Measurements from ENCODE around the gene ZNF253. TPM values are rescaled to one million over a fixed set of nuclear protein-coding genes. Genes with fewer than 3 reads are reported as not detected.
"Not testable (repeated sequence)": the region's sequence is repeated elsewhere in the genome, so short reads cannot be mapped to it uniquely, and the experiment has no call there.

Gene ZNF253
- total RNA-seq, 2 donors from 2014 or later = 3.0 to 9.0 TPM

DNA sequence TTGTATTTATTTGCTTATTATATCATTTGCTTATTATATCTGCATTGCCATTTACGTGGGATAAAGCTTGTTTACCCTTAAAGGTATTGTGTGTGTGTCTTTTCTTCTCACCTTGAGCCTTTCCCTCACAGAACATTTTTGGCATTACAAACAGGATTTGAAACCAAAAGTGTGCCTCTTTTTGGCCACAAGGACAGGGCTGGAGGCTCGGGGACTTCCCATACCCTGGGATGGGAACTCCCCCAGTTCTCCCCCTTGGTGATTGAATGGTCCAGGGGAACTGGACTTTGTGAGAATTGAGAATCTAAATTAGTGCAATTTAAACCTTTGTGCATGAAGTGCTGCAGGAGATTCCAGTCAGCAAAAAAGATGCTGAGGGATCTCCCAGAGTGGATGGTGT is 41.8 kb upstream of the ZNF253 start:
- Histone ChIP-seq H3K27ac (no peak overlapping the region), H3K4me3 (no peak overlapping the region), H3K36me3 (no peaks in the 10 kb centered on the region), H3K27me3 (replicated peaks; ENCODE audit: insufficient read depth) (no peaks in the 10 kb centered on the region), H3K4me1 (ENCODE audit: control insufficient read depth in 1 of 2, low read depth in 2 of 2) (peaks cover 10 to 11% of the 10 kb centered on the region in 2 donors), H3K9me3 (peaks cover 9% of the 10 kb centered on the region)
- ATAC-seq (ENCODE audit: insufficient number of reproducible peaks, low FRiP score, low read depth) (no peak), DNase-seq (ENCODE audit: low spot score) (no peak)
- TF ChIP-seq, protein P1, sequence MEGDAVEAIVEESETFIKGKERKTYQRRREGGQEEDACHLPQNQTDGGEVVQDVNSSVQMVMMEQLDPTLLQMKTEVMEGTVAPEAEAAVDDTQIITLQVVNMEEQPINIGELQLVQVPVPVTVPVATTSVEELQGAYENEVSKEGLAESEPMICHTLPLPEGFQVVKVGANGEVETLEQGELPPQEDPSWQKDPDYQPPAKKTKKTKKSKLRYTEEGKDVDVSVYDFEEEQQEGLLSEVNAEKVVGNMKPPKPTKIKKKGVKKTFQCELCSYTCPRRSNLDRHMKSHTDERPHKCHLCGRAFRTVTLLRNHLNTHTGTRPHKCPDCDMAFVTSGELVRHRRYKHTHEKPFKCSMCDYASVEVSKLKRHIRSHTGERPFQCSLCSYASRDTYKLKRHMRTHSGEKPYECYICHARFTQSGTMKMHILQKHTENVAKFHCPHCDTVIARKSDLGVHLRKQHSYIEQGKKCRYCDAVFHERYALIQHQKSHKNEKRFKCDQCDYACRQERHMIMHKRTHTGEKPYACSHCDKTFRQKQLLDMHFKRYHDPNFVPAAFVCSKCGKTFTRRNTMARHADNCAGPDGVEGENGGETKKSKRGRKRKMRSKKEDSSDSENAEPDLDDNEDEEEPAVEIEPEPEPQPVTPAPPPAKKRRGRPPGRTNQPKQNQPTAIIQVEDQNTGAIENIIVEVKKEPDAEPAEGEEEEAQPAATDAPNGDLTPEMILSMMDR (IDR thresholded peaks at IDR 0.05) = no peak

DNA sequence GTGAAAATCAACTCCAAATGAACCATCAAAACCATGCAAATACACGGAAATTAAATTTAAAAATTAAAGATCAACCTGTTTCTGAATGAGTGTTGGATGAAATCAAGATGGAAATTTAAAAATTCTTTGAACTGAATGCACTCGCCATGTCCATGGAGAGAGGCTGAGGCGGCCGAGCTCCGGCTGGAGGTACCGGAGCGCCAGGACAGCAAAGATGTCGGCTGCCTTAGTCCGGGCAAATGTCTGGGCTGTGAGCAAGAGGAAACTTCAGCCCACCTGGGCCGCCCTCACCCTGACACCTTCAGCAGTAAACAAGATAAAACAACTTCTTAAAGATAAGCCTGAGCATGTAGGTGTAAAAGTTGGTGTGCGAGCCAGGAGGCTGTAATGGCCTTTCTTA is 38.8 kb upstream of the ZNF253 start:
- Histone ChIP-seq H3K27me3 (replicated peaks; ENCODE audit: insufficient read depth) (no peaks in the 10 kb centered on the region), H3K9me3 (peaks cover 30% of the 10 kb centered on the region), H3K4me3 (no peak overlapping the region), H3K4me1 (ENCODE audit: control insufficient read depth in 1 of 2, low read depth in 2 of 2) (peaks cover 0 to 3% of the 10 kb centered on the region in 2 donors), H3K36me3 (no peaks in the 10 kb centered on the region), H3K27ac (no peak overlapping the region)
- TF ChIP-seq, protein P1 (IDR thresholded peaks at IDR 0.05) = no peak
- DNase-seq (ENCODE audit: low spot score) (no peak), ATAC-seq (ENCODE audit: insufficient number of reproducible peaks, low FRiP score, low read depth) (no peak)

DNA sequence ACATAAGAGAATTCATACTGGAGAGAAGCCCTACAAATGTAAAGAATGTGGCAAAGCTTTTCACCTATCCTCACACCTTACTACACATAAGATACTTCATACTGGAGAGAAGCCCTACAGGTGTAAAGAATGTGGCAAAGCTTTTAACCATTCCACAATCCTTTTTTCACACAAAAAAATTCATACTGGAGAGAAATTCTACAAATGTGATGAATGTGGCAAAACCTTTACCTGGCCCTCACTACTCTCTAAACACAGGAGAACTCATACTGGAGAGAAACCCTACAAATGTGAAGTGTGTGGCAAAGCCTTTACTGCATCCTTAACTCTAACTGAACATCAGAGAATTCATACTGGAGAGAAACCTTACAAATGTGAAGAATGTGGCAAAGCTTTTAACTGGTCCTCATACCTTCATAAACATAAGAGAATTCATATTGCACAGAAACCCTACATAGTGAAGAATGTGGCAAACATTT is 30.1 kb upstream of the ZNF253 start:
- DNase-seq (ENCODE audit: low spot score) = no peak
- Histone ChIP-seq H3K9me3 (peaks cover 70% of the 10 kb centered on the region), H3K27ac (no peak overlapping the region), H3K27me3 (replicated peaks; ENCODE audit: insufficient read depth) (no peaks in the 10 kb centered on the region), H3K36me3 (no peaks in the 10 kb centered on the region), H3K4me3 (no peak overlapping the region), H3K4me1 (ENCODE audit: control insufficient read depth in 1 of 2, low read depth in 2 of 2) (no peaks in the 10 kb centered on the region)
- no peak for ATAC-seq (ENCODE audit: insufficient number of reproducible peaks, low FRiP score, low read depth)
- TF ChIP-seq, protein P1 (IDR thresholded peaks at IDR 0.05) = no peak

DNA sequence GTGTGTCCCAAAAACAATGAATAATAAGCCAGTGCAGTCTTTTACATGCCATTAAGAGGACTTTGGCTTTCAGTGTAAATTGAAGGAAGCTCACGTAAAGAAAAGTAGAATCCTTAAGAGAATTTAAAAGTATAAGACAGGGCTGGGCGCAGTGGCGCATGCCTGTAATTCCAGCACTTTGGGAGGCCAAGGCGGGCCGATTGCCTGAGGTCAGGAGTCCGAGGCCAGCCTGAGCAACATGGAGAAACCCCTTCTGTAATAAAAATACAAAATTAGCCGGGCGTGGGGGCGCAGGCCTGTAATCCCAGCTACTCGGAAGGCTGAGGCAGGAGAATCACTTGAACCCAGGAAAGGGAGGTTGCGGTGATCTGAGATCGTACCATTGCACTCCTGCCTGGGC is 17.9 kb upstream of the ZNF253 start:
- Histone ChIP-seq H3K27ac (no peak overlapping the region), H3K4me1 (ENCODE audit: control insufficient read depth in 1 of 2, low read depth in 2 of 2) (no peaks in the 10 kb centered on the region), H3K36me3 (no peaks in the 10 kb centered on the region), H3K27me3 (replicated peaks; ENCODE audit: insufficient read depth) (no peaks in the 10 kb centered on the region), H3K4me3 (no peak overlapping the region), H3K9me3 (no peaks in the 10 kb centered on the region)
- DNase-seq (ENCODE audit: low spot score) (no peak), ATAC-seq (ENCODE audit: insufficient number of reproducible peaks, low FRiP score, low read depth) (no peak)
- TF ChIP-seq, protein P1 (IDR thresholded peaks at IDR 0.05) = no peak

DNA sequence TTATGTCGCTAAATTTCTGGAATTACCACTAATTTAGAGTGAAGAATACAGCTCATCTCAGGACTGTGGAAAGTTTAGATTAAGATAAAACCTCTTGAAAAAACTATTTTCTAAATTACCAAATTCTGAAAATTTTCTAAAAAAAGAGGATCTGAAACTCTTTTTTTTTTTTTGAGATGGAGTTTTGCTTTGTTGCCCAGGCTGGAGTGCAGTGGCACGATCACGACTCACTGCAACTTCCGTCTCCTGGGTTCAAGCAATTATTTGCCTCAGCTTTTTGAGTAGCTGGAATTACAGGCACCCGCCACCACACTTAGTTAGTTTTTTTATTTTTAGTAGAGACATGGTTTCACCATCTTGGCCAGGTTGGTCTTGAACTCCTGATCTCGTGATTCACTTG is 16.6 kb upstream of the ZNF253 start:
- Histone ChIP-seq H3K27me3 (replicated peaks; ENCODE audit: insufficient read depth) (no peaks in the 10 kb centered on the region), H3K27ac (no peak overlapping the region), H3K9me3 (no peaks in the 10 kb centered on the region), H3K36me3 (no peaks in the 10 kb centered on the region), H3K4me3 (no peak overlapping the region), H3K4me1 (ENCODE audit: control insufficient read depth in 1 of 2, low read depth in 2 of 2) (no peaks in the 10 kb centered on the region)
- TF ChIP-seq, protein P1 (IDR thresholded peaks at IDR 0.05) = no peak
- ATAC-seq (ENCODE audit: insufficient number of reproducible peaks, low FRiP score, low read depth) (no peak), DNase-seq (ENCODE audit: low spot score) (no peak)

DNA sequence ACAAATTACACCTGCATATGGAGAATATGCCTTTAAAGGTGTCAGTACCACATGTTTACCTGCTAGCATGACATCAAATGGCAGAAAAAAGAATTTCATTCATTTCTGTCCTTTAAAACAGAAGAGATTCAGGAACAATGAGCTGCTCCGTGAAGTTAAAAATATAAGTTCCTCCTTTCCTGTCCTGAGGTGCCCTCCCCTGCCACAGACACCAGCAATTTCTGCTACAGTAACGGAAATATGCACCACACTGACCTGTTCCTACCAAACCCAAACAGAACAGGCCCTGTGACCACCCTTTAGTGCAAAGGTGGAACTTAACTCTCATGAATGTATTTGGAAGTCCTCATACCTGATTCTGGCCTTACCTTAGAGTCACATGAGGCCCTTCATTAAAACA is 13.9 kb upstream of the ZNF253 start:
- H3K4me3 ChIP-seq; ATAC-seq (ENCODE audit: insufficient number of reproducible peaks, low FRiP score, low read depth); H3K27ac ChIP-seq; H3K9me3 ChIP-seq; H3K27me3 ChIP-seq (replicated peaks; ENCODE audit: insufficient read depth); DNase-seq (ENCODE audit: low spot score); H3K4me1 ChIP-seq (ENCODE audit: control insufficient read depth in 1 of 2, low read depth in 2 of 2); H3K36me3 ChIP-seq: not testable (repeated sequence)
